Left cardiac atrium (tissue), 4 donors: ENCODE measurements around the gene FAHD2B. TPM values are rescaled to one million over a fixed set of nuclear protein-coding genes. Genes with fewer than 3 reads are reported as not detected.
"Not testable (repeated sequence)": the region's sequence is repeated elsewhere in the genome, so short reads cannot be mapped to it uniquely, and the experiment has no call there.

ENCODE experiments used
- ATAC-seq, 2 donors: fragments of 200-7000 bp; cut with Tn5 transposase; one replicate each; pipeline ENCODE4 v1.9.1; 2020; ENCODE audit warnings: mild to moderate bottlenecking in 2 of 2, moderate library complexity in 2 of 2
- DNase-seq: peaks from one replicate; pipeline ENCODE4 v3.0.0-alpha.2; 2020
- intact Hi-C, 2 donors: fragments of 100-400 bp; cut with DNase I; formaldehyde crosslinking; loops; one replicate each; pipeline versions ENCODE4 v1.14.1 to v1.15.1; 2022 to 2023
- long read RNA-seq: library from polyadenylated mRNA; unstranded; transcript quantifications from one replicate; pipeline ENCODE4 v2.0.0, GENCODE V29; 2021
- total RNA-seq, 2 donors: library from RNA; stranded (reverse); fragmentation: NEBNext Ultra II Directional; extraction: Animal tissue kit (Norgen Biotek cat#: 25700); gene quantifications; one replicate each; pipeline ENCODE4 v1.2.1, GENCODE V29; 2021
- donor health status: DM: no; HTN: yes; CAD: no.
- donor health status: DM: no; HTN: yes; CAD: no; lungs with severe emphysema.
- donor health status: DM: yes; HTN: yes; CAD: no.
- donor health status: Dilated cardiomyopathy.

Gene FAHD2B, protein sequence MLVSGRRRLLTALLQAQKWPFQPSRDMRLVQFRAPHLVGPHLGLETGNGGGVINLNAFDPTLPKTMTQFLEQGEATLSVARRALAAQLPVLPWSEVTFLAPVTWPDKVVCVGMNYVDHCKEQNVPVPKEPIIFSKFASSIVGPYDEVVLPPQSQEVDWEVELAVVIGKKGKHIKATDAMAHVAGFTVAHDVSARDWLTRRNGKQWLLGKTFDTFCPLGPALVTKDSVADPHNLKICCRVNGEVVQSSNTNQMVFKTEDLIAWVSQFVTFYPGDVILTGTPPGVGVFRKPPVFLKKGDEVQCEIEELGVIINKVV
- 10 to 100 TPM; 23.9 to 25.5 TPM for total RNA-seq
- long read RNA-seq, transcript FAHD2B-201 (8 exons, 1,305 nt) = minor isoform, 7 of 38 reads
- long read RNA-seq, transcript FAHD2B-202 (9 exons, 1,388 nt) = major isoform, 26 of 38 reads
- long read RNA-seq, partial matches to known transcripts = 0 of 38 reads
- long read RNA-seq, other reads (novel, unspliced or antisense) = 5 of 38 reads

DNA sequence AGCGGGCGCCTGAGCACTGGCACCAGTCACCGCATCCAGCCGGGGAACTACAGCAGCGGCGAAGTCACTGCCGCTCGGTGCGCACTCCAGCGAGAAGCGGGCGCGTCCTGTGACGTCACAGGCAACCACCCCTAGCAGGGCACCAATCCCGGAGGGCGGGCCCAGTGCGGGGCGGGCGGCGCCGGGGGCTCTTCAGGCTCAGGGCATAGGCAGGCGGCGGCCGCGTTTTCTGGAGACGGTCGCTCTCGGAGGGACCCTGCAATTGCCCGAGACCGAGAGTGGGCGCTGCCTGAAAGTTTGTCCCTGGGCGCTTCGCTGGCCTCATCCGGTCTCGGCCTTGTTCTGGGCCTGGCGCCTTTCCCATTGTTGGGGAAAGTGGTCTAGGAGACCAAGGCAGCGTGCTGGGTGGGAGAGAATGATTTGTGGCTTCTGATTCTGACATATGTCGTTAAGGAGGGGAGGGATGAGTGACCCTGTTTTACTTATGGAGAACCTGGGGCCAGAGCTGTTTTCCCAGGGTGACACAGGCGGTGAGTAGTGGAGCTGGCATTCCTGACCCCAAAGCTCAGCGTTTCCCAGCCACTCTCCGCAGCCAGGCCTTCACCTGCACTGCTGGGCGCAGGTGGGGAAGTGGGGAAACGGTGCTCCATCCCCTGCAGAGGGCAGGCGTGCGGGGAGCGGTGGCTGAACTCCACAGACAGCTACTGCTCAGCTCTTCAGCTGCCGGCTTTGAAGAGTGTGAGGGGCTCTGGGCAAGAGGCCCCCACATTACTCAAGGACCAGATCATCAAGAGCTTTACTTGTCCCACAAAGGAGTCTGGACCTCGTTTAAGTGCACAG is at the start of gene FAHD2B:
FAHD2B (minus strand) TSS at position 111 of the 840 bp plus-strand sequence. CDS start 3,176 bp downstream, outside the sequence.
- intact Hi-C loops = not testable (repeated sequence)
- peak; percentile 97 for ATAC-seq
- peak; percentile 93 for DNase-seq

DNA sequence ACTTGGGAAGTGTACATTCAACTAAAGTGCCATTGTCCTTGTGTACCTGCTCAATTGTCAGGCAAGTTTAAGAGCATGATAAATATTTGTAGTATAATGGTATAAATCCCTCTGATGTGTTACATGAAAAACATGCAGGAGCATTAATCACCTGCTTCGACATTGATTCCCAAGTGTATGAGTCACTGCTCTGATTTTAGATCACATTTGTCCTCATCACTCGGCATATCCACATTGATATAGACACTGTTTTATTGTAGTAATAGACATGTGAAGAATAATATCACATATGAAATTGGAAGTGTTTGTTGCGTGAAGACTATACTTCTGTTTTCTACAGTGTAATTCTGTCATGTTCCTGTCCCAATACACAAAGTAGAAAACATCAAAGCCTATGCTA is 49.3 kb upstream of the FAHD2B start:
- intact Hi-C loops, DNase-seq, ATAC-seq: not testable (repeated sequence)

DNA sequence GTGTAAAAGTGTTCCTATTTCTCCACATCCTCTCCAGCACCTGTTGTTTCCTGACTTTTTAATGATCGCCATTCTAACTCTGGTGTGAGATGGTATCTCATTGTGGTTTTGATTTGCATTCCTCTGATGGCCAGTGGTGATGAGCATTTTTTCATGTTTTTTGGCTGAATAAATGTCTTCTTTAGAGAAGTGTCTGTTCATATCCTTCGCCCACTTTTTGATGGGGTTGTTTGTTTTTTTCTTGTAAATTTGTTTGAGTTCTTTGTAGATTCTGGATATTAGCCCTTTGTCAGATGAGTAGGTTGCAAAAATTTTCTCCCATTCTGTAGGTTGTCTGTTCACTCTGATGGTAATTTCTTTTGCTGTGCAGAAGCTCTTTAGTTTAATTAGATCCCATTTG is 34.4 kb upstream of the FAHD2B start:
- intact Hi-C loops, DNase-seq, ATAC-seq: not testable (repeated sequence)

DNA sequence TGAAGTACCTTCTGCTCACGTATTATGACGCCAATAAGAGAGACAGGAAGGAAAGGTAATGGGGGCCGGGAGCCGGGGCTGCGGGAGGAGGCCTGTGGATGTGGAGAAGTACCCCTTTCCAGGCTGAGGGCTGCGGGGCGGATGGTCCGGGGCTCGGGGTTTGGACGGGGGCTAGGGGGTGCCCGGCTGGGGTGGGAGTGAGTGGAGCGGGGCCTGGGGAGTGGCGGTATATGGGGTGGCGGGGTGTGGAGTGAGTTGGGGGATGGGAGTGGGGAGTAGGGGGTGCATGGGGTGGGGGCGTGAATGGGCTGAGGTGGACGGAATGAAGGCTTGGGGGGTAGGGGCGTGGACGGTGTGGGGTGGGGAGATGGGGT is 19.2 kb upstream of the FAHD2B start:
- DNase-seq, intact Hi-C loops: not testable (repeated sequence)
- peak; percentile 7 to 63 for ATAC-seq

DNA sequence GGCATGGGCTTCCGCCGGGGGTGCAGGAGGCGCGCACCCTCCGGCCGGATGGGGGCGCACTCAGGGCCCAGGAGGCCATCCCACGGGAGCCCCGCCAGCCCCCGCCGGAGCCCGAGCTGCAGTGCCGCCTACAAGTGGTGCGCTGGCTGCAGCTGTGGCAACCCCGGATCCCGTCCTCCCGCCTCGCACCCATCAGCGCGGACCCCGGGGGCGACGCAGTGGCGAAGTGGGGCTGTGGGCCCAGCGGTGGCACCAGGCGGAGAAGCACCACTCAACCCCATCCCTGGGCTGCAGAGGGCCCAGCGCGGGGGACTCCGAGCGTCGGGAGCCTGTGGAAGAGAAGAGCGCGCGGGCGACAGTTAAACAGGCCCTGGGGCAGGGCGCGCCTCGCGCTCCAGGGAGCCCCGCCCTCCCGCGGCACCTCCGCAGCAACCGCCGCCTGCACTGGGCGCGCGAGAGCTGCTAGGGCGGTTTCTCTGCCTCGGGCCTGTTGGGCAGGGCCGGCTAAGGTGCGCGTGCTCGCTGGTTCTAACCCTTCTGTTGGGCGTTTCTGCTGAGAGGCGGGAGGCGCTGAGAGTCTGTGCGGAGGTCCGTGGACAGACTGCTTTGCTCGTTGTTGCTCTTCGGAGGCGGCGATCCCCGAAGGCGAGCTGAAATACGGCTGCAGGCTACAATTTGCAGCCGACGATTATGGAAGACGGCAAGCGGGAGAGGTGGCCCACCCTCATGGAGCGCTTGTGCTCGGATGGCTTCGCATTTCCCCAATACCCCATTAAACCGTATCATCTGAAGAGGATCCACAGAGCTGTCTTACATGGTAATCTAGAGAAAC is 18.6 kb upstream of the FAHD2B start, which contains the start of gene ANKRD36:
ANKRD36 (plus strand) TSS at position 104 of the 832 bp plus-strand sequence; CDS start at position 691, 587 bp downstream.
- intact Hi-C loops = not testable (repeated sequence)
- DNase-seq = peak; percentile 86
- ATAC-seq = peak; percentile 92 to 97

DNA sequence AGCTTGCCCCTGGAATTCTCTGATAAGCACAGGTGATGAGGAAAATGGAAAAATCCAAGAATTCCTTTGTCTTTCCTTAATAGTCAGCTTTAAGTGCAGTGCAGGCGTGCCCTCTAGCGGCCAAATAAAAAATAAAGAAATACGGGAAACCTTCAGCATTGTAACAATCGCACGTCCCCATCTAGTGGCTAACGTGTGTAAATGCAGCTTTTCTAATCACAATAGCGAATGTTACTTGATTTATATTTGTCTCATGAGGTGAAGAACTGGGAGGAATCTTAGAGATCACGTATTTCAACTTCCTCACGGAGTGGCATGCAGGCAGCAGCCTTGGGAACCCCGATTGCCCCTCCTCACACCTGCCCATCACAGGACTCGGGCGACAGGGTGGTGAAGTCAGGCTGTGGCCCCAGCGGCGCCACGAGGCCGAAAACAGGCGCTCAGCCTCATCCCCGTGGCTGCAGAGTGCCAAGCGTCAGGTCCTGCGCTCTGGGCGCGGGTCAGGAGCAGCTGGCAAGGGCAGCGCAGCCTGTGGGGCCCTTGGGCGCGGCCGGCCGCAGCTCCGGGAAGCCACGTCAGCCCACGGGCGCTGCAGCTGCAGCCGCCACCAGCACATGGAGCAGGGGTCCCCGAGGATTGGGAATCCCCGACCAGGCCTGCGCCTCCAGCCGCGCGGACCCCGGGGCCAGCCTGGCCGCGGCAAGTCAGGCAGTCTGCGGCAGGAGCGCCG is 17.8 kb upstream of the FAHD2B start:
- peak; percentile 84 to 87 for ATAC-seq
- DNase-seq = peak; percentile 56
- intact Hi-C loops = not testable (repeated sequence)

DNA sequence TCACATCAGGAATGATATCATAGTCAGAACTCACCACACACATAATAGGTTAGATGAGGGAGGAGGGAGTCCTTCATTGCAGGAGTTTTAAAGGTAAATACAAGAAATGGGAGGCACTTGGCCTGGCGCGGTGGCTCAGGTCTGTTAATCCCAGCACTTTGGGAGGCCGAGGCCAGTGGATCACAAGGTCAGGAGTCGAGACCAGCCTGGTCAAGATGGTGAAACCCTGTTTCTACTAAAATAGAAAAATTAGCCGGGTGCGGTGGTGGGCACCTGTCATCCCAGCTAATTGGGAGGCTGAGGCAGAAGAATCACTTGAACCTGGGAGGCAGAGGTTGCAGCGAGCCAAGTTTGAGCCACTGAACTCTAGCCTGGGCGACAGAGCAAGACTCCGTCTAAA is 16.6 kb upstream of the FAHD2B start:
- intact Hi-C loops, DNase-seq, ATAC-seq: not testable (repeated sequence)

DNA sequence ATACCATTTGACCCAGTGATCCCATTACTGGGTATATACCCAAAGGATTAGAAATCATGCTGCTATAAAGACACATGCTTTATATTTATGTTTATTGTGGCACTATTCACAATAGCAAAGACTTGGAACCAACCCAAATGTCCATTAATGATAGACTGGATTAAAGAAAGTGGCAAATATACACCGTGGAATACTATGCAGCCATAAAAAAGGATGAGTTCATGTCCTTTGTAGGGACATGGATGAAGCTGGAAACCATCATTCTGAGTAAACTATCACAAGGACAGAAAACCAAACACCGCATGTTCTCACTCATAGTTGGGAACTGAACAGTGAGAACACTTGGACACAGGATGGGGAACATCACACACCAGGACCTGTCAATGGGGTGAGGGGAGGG is 12.2 kb upstream of the FAHD2B start:
- ATAC-seq, DNase-seq, intact Hi-C loops: not testable (repeated sequence)

DNA sequence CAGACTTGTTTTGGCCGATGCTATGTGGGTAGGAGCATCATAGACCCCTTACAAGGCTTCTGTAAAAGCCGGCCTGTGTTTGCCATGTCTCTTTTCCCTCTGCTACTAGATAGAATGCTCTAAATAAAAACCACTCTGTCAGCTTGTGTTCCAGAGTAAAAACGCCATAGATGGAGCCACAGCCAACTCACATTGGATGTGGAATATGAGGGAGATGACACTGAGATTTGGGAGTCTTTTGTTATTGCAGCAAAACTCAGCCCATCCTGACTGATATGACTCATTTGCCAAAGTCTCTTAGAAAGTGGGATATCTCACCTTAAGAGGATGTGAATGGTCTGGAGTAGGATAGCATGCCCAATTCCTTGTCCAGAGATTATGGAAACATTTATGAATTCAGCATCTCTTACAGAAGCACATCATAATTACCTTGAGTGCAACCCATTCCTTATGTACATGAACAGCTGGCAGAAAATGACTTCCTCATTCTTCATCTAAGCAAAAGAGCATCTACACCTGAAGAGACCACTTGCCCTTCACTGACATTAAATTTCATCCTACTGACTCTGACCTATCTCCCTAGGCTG is 4.2 kb upstream of the FAHD2B start:
- DNase-seq, intact Hi-C loops, ATAC-seq: not testable (repeated sequence)

DNA sequence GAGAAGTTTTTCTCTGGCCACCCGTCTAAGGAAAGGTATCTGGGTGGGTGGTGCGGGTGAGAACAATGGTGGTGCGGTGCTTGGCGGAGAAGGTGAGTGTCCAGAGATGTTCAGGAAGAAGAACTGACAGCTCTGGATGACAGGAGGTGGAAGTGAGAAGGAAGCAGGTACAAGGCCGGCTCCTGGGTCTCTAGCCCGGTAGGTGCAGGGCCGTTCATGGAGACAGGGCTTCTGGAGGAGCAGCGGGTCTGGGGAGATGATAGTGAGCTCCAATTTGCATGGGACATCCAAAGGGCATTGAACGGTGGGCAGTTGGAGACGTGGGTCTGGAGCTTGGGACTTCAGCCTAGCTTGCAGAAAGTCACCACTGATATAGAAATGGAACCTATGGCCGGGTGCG is 979 bp upstream of the FAHD2B start:
- DNase-seq (no peak), ATAC-seq (no peak)
- intact Hi-C loops = no loop called here

DNA sequence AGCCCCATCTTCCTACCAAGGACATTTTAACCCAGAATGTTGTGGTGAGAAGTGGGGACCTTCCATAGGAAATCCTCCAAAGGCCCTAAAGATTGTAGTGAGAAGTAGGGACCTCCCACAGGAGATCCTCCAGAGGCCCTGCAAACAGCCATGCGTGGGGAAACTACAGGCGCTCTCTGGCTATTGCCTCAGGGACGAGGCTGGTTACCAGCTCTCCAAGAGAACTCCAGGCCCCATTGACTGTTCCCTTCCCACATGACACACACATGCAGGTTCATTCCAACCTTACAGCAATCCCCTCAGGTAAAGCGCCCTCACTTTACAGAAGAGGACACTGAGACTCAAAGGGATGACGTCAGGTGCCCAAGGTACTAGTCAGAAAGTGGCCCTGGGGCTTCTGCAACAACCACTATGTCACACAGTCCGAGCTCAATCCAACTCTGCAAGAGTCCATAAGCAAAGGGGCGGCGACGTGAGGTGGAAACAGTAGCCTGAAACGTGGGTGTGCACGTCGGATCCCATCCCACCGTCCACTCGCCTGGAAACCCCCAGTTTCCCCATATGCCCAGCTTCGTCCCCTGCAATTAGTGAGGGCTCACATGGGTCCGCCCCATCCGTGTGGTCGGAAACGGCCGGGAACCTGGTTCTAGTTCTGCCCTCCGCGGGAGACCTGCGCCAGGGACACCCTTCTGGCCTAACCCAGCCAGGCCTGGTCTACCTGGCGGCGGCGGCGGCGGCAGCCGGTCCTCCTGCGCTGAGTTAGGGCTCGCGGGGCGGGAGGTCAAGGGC is 505 bp downstream of the FAHD2B start:
- DNase-seq, intact Hi-C loops: not testable (repeated sequence)

DNA sequence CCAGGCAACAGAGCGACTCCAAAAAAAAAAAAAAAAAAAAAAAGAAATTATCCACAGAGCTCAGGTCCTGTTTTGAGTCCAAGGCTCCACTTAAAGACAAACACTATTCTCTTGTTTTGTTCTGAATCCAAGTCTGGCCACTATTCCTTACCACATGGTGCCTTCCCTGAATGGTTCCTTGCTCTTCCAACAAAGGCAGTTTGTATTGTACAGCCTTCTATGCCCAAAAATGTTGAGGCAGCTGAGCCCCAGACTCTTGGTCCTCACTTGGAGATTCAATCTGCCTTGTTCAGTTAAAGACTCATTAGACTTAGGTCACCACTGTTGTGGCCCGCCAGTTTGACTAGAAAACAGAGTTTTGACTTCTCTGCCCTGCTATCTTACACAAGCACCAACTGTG is 1.7 kb downstream of the FAHD2B start:
- DNase-seq, ATAC-seq, intact Hi-C loops: not testable (repeated sequence)

More for the DNA sequence above, 505 bp downstream of the FAHD2B start:
- ATAC-seq = peak; percentile 2 to 26

DNA sequence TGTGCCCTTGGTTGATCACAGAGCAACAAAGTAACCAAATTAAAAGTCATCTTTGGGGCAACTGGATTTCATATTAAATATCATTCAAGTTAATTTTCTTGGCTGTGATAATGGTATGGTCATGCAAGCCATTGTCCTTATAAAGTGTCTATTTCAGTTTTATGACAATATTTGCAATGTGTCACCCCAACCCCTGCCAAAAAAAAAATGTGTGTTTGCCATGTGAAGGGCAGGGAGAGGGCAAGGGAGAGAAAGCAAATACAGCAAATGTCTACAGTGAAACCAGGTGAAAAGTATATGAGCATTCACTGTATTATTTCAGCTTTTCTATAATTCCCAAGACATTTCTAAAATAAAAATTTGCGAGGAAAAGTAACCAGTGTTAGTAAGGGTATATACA is 6.0 kb downstream of the FAHD2B start:
- DNase-seq, intact Hi-C loops, ATAC-seq: not testable (repeated sequence)

DNA sequence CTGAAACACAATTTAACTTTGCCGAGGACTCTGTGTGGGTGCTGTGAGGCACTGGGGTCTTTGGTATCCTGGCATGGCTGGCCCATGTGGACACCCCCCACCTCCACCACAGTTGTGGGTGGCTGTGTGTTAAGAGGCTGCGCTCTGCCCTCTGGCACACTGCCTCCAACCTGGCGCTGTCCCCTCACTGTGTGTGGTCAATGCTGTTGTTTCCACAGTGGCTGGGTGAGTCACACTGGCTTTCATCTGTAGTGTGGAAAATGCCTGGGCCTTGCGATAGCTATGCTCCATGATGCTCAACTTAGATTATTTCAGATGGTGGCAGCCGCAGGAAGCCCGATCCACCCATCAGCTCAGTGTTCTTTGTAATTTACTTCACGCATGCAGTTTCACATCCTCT is 9.6 kb downstream of the FAHD2B start:
- intact Hi-C loops = not testable (repeated sequence)
- ATAC-seq = peak in 1 of 2 donors; percentile 14

DNA sequence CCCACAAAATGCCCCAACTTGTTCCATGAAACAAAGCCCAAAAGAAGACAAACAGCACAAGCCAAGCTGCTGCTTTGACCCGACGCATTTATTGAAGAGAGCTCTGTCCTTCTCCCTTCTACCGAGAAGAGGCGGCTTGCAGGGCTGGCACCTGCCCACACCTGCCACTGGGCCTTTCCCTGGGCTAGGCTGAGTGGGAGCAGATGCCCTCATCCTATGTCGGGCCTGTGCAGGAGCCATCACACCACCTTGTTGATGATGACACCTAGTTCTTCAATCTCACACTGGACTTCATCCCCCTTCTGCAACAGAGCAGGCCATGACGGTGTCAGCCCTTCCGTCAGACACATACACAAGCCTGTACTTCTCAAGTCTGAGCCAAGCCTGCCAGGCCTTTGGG is 11.2 kb downstream of the FAHD2B start:
- intact Hi-C loops = not testable (repeated sequence)

More for the DNA sequence above, 9.6 kb downstream of the FAHD2B start:
- not testable (repeated sequence) for DNase-seq

DNA sequence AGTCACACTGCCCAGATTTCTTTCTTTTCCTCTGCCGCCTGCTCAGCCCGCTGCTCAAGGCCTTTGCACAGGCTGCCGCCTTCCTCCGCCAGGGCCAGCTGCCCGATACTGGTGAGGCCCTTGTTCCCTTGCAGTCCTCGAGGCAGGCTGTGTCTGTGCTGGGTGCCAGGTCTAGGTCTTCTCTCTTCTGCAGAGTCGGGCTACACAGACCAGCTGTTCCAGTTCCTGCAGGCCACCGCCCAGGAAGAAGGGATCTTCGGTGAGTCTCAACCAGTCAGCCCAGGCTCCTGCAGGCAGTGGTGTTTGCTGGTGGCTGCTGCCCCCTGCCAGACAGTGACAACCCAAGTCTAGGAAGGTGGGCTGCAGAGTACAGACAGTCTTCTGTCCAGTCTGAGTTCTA is 12.5 kb downstream of the FAHD2B start:
- intact Hi-C loops, DNase-seq: not testable (repeated sequence)
- ATAC-seq = peak; percentile 17 to 22

More for the DNA sequence above, 11.2 kb downstream of the FAHD2B start:
- not testable (repeated sequence) for ATAC-seq, DNase-seq

DNA sequence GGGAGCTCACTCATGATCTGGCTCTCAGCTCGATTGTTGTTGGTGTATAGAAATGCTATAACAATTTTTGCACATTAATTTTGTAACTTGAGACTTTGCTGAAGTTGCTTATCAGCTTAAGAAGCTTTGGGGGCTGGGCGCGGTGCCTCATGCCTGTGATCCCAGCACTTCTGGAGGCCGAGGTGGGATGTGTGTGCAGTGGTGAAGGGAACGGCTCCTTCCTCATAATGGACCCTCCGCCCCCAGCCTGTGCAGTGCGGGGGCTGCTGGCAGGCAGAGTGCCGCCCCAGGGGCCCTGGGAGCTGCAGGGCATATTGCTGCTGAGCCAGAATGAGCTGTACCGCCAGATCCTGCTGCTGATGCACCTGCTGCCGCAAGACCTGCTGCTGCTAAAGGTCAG is 13.8 kb downstream of the FAHD2B start:
- ATAC-seq, DNase-seq, intact Hi-C loops: not testable (repeated sequence)
